ENCODE measurements around the gene GYS1.

Gene GYS1

GRCh38 chr19:48985711-48986110 lies 7.4 kb downstream of the GYS1 start:
- H3K4me1 Mint-ChIP-seq (ENCODE audit: low read depth): peaks cover 27% of the 10 kb centered on the region
- H3K4me3 Mint-ChIP-seq: no peak overlapping the region
- peaks cover 52% of the 10 kb centered on the region for H3K36me3 Mint-ChIP-seq (ENCODE audit: low read depth)
- H3K9me3 Mint-ChIP-seq: no peaks in the 10 kb centered on the region
- no peaks in the 10 kb centered on the region for H3K27me3 Mint-ChIP-seq
- H3K27ac Mint-ChIP-seq: no peak overlapping the region

GRCh38 chr19:48982280-48982679 lies 10.8 kb downstream of the GYS1 start:
- H3K9me3 Mint-ChIP-seq: no peaks in the 10 kb centered on the region
- H3K4me1 Mint-ChIP-seq (ENCODE audit: low read depth): peaks cover 28% of the 10 kb centered on the region
- no peak overlapping the region for H3K4me3 Mint-ChIP-seq
- H3K27me3 Mint-ChIP-seq: no peaks in the 10 kb centered on the region
- H3K27ac Mint-ChIP-seq: peak overlapping the region; percentile 16
- peaks cover 51% of the 10 kb centered on the region for H3K36me3 Mint-ChIP-seq (ENCODE audit: low read depth)

GRCh38 chr19:48977061-48977460 lies 16.0 kb downstream of the GYS1 start:
- peaks cover 37% of the 10 kb centered on the region for H3K36me3 Mint-ChIP-seq (ENCODE audit: low read depth)
- H3K4me3 Mint-ChIP-seq: no peak overlapping the region
- H3K4me1 Mint-ChIP-seq (ENCODE audit: low read depth): peaks cover 23% of the 10 kb centered on the region
- H3K27ac Mint-ChIP-seq: no peak overlapping the region
- no peaks in the 10 kb centered on the region for H3K27me3 Mint-ChIP-seq
- no peaks in the 10 kb centered on the region for H3K9me3 Mint-ChIP-seq

DNA sequence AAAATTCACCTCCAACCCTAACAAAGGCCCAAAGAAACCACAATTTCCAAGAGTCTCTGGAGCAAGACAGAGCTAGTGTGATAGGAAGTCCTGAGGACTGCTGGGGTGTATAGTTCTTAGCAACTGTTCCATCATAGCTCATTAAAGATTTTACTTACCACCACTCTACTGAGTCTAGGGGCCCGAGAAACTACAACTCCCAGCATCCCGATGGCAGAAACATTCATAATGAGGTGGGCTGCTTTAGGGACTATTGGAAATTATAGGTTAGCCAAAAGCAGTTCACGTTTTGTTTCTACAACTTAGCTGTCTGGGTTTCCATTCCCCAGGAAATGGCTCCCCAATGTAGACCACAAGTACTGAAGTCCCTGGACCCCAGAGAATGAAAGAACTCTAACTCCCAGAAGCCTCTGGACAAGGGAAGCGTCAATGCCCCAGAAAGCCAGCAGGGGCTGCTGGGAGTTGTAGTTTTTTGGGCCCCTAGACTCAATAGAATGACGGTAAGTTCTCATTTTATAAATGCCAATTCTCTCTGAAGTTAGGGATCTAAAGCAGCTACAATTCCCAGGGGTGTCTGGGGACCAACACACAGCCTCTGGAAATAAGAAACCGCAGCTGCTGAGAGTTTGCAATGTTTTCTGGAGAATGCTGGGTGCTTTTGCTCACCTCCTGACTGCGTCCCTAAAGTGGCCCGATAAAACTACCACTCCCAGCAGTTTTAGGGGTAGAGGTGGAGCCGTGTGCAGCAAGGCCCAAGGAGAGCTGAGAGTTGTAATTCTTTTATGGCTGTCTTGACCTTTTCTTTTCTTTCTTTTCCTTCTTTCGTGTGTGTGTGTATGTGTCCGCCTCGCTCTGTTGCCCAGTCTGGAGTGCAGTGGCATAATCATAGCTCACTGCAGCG lies 16.9 kb downstream of the GYS1 start:
- Mint-ChIP-seq H3K9me3 (no peaks in the 10 kb centered on the region), H3K4me1 (ENCODE audit: low read depth) (peaks cover 23% of the 10 kb centered on the region), H3K27me3 (no peaks in the 10 kb centered on the region), H3K27ac (no peak overlapping the region), H3K36me3 (ENCODE audit: low read depth) (peaks cover 33% of the 10 kb centered on the region), H3K4me3 (no peak overlapping the region)

GRCh38 chr19:48970923-48971395 lies 22.1 kb downstream of the GYS1 start:
- peaks cover 34% of the 10 kb centered on the region for H3K36me3 Mint-ChIP-seq (ENCODE audit: low read depth)
- H3K4me1 Mint-ChIP-seq (ENCODE audit: low read depth): peaks cover 25% of the 10 kb centered on the region
- H3K9me3 Mint-ChIP-seq: no peaks in the 10 kb centered on the region
- H3K27ac Mint-ChIP-seq: no peak overlapping the region
- H3K27me3 Mint-ChIP-seq: no peaks in the 10 kb centered on the region
- no peak overlapping the region for H3K4me3 Mint-ChIP-seq

GRCh38 chr19:48970139-48970766 lies 22.9 kb downstream of the GYS1 start:
- no peak overlapping the region for H3K27ac Mint-ChIP-seq
- H3K36me3 Mint-ChIP-seq (ENCODE audit: low read depth): peaks cover 41% of the 10 kb centered on the region
- H3K9me3 Mint-ChIP-seq: no peaks in the 10 kb centered on the region
- no peak overlapping the region for H3K4me3 Mint-ChIP-seq
- no peaks in the 10 kb centered on the region for H3K27me3 Mint-ChIP-seq
- peaks cover 32% of the 10 kb centered on the region for H3K4me1 Mint-ChIP-seq (ENCODE audit: low read depth)

GRCh38 chr19:48969276-48970138 lies 23.6 kb downstream of the GYS1 start:
- peaks cover 35% of the 10 kb centered on the region for H3K4me1 Mint-ChIP-seq (ENCODE audit: low read depth)
- peaks cover 43% of the 10 kb centered on the region for H3K36me3 Mint-ChIP-seq (ENCODE audit: low read depth)
- no peaks in the 10 kb centered on the region for H3K9me3 Mint-ChIP-seq
- H3K27ac Mint-ChIP-seq: no peak overlapping the region
- H3K27me3 Mint-ChIP-seq: no peaks in the 10 kb centered on the region
- no peak overlapping the region for H3K4me3 Mint-ChIP-seq

DNA sequence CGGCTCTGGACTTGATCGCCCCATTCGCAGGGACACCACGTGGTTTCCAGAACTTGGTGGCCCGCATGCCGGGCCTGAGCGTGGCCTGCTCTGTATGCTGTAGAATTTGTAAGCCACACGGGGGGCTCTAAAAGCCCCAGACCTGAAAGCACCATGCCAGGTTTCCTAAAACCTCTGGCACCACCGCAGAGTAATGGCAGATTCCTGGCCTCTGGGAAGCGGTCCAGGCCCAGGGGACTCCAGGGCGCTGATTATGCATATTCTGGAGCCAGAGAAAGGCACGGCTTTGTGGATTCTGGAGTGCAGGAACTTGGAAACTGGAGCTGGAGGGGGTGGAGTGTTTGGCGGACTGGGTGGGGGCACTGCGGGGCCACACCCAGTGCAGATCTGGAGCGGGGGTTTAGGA lies 24.3 kb downstream of the GYS1 start:
- Mint-ChIP-seq H3K4me3 (no peak overlapping the region), H3K36me3 (ENCODE audit: low read depth) (peaks cover 43% of the 10 kb centered on the region), H3K27me3 (no peaks in the 10 kb centered on the region), H3K9me3 (no peaks in the 10 kb centered on the region), H3K4me1 (ENCODE audit: low read depth) (peaks cover 42% of the 10 kb centered on the region), H3K27ac (no peak overlapping the region)

- Mint-ChIP-seq H3K27me3 (no peaks in the 10 kb centered on the region), H3K4me3 (no peak overlapping the region), H3K4me1 (ENCODE audit: low read depth) (peaks cover 47% of the 10 kb centered on the region), H3K36me3 (ENCODE audit: low read depth) (peaks cover 43% of the 10 kb centered on the region), H3K27ac (peak overlapping the region; percentile 34), H3K9me3 (no peaks in the 10 kb centered on the region)
Observed at GRCh38 chr19:48968179-48968661, 24.9 kb downstream of the GYS1 start.

- Mint-ChIP-seq H3K4me1 (ENCODE audit: low read depth) (peaks cover 54% of the 10 kb centered on the region), H3K9me3 (no peaks in the 10 kb centered on the region), H3K27me3 (no peaks in the 10 kb centered on the region), H3K27ac (peak overlapping the region; percentile 95), H3K36me3 (ENCODE audit: low read depth) (peaks cover 39% of the 10 kb centered on the region), H3K4me3 (peak overlapping the region; percentile 98)
Observed at GRCh38 chr19:48967346-48968178, 25.5 kb downstream of the GYS1 start.

GRCh38 chr19:48966541-48967345 lies 26.4 kb downstream of the GYS1 start:
- Mint-ChIP-seq H3K36me3 (ENCODE audit: low read depth) (peaks cover 39% of the 10 kb centered on the region), H3K4me3 (peak overlapping the region; percentile 98), H3K27ac (peak overlapping the region; percentile 95), H3K27me3 (no peaks in the 10 kb centered on the region), H3K9me3 (no peaks in the 10 kb centered on the region), H3K4me1 (ENCODE audit: low read depth) (peaks cover 62% of the 10 kb centered on the region)

GRCh38 chr19:48965806-48966540 lies 27.1 kb downstream of the GYS1 start:
- H3K27me3 Mint-ChIP-seq: no peaks in the 10 kb centered on the region
- H3K4me3 Mint-ChIP-seq: peak overlapping the region; percentile 98
- peak overlapping the region; percentile 95 for H3K27ac Mint-ChIP-seq
- H3K9me3 Mint-ChIP-seq: no peaks in the 10 kb centered on the region
- peaks cover 67% of the 10 kb centered on the region for H3K4me1 Mint-ChIP-seq (ENCODE audit: low read depth)
- peaks cover 42% of the 10 kb centered on the region for H3K36me3 Mint-ChIP-seq (ENCODE audit: low read depth)

Measured in stimulated activated naive CD8-positive, alpha-beta T cell treated with anti-CD3 and anti-CD28 coated beads, Interleukin-15, Interleukin-2, amounts not matched to agents 100 ng/mL and 50 ng/mL, for 24 hours (primary cell).